ENCODE measurements around the gene CFAP99.

Gene CFAP99

GRCh38 chr4:2470791-2471190 lies 52.0 kb downstream of the CFAP99 start:
- DNase-seq (ENCODE audit: low spot score), result no peak

- DNase-seq (ENCODE audit: low spot score), result no peak
These were observed 53.4 kb downstream of the CFAP99 start for GRCh38 chr4:2472187-2472586.

GRCh38 chr4:2478229-2478628 lies 59.5 kb downstream of the CFAP99 start:
- no peak for DNase-seq (ENCODE audit: low spot score)

GRCh38 chr4:2480649-2481048 lies 61.9 kb downstream of the CFAP99 start:
- no peak for DNase-seq (ENCODE audit: low spot score)

GRCh38 chr4:2482192-2482591 lies 63.4 kb downstream of the CFAP99 start:
- no peak for DNase-seq (ENCODE audit: low spot score)

GRCh38 chr4:2482693-2483092 lies 63.9 kb downstream of the CFAP99 start:
- no peak for DNase-seq (ENCODE audit: low spot score)

- no peak for DNase-seq (ENCODE audit: low spot score)
These were observed 64.5 kb downstream of the CFAP99 start for GRCh38 chr4:2483237-2483636.

- DNase-seq (ENCODE audit: low spot score), result no peak
These were observed 65.4 kb downstream of the CFAP99 start for GRCh38 chr4:2484185-2484584.

- DNase-seq (ENCODE audit: low spot score), result no peak
These were observed 66.2 kb downstream of the CFAP99 start for GRCh38 chr4:2484993-2485392.

- DNase-seq (ENCODE audit: low spot score), result no peak
These were observed 67.2 kb downstream of the CFAP99 start for GRCh38 chr4:2485956-2486355.

GRCh38 chr4:2486981-2487380 lies 68.2 kb downstream of the CFAP99 start:
- no peak for DNase-seq (ENCODE audit: low spot score)

- no peak for DNase-seq (ENCODE audit: low spot score)
These were observed 68.9 kb downstream of the CFAP99 start for GRCh38 chr4:2487632-2488031.

- no peak for DNase-seq (ENCODE audit: low spot score)
These were observed 70.5 kb downstream of the CFAP99 start for GRCh38 chr4:2489081-2489805.

- DNase-seq (ENCODE audit: low spot score), result no peak
These were observed 71.2 kb downstream of the CFAP99 start for GRCh38 chr4:2489841-2490552.

- DNase-seq (ENCODE audit: low spot score), result no peak
These were observed 74.2 kb downstream of the CFAP99 start for GRCh38 chr4:2492970-2493369.

- no peak for DNase-seq (ENCODE audit: low spot score)
These were observed 76.2 kb downstream of the CFAP99 start for GRCh38 chr4:2494992-2495391.

- no peak for DNase-seq (ENCODE audit: low spot score)
These were observed 78.6 kb downstream of the CFAP99 start for GRCh38 chr4:2497324-2497723.

GRCh38 chr4:2497931-2498330 lies 79.2 kb downstream of the CFAP99 start:
- no peak for DNase-seq (ENCODE audit: low spot score)

- DNase-seq (ENCODE audit: low spot score), result no peak
These were observed 81.8 kb downstream of the CFAP99 start for GRCh38 chr4:2500547-2500946.

- DNase-seq (ENCODE audit: low spot score), result no peak
These were observed 82.4 kb downstream of the CFAP99 start for GRCh38 chr4:2501034-2501594.

- no peak for DNase-seq (ENCODE audit: low spot score)
These were observed 85.1 kb downstream of the CFAP99 start for GRCh38 chr4:2503809-2504208.

GRCh38 chr4:2507259-2507658 lies 88.5 kb downstream of the CFAP99 start:
- DNase-seq (ENCODE audit: low spot score), result no peak

GRCh38 chr4:2507855-2508254 lies 89.1 kb downstream of the CFAP99 start:
- no peak for DNase-seq (ENCODE audit: low spot score)
